BE2C (cell line): ENCODE measurements around the gene AKT1.

Source experiments
- DNase-seq: peaks from one replicate; pipeline ENCODE4 v3.0.0-alpha.2; 2020
- H3K27me3 ChIP-seq: fragments of 250-450 bp; sonication (Bioruptor Pico); 2 replicates; pipeline ENCODE4 v1.5.1; 2020; ENCODE audit warnings: mild to moderate bottlenecking
- H3K36me3 ChIP-seq: fragments of 250-450 bp; sonication (Bioruptor Pico); 2 replicates; pipeline ENCODE4 v1.5.1; 2020; ENCODE audit warnings: mild to moderate bottlenecking
- H3K4me1 ChIP-seq: fragments of 250-450 bp; sonication (Bioruptor Pico); 2 replicates; pipeline ENCODE4 v1.5.1; 2020
- H3K4me3 ChIP-seq: 2 replicates; pipeline ENCODE4 v1.5.1; 2011; ENCODE audit warnings: low read depth, low read length
- H3K9me3 ChIP-seq: fragments of 250-450 bp; sonication (Bioruptor Pico); 2 replicates; pipeline ENCODE4 v1.5.1; 2020
- TF ChIP-seq, protein P1 (sequence below): IDR thresholded peaks from 2 replicates; pipeline ENCODE4 v1.5.1; 2012; ENCODE audit warnings: mild to moderate bottlenecking, low read depth, low read length

Gene AKT1

DNA sequence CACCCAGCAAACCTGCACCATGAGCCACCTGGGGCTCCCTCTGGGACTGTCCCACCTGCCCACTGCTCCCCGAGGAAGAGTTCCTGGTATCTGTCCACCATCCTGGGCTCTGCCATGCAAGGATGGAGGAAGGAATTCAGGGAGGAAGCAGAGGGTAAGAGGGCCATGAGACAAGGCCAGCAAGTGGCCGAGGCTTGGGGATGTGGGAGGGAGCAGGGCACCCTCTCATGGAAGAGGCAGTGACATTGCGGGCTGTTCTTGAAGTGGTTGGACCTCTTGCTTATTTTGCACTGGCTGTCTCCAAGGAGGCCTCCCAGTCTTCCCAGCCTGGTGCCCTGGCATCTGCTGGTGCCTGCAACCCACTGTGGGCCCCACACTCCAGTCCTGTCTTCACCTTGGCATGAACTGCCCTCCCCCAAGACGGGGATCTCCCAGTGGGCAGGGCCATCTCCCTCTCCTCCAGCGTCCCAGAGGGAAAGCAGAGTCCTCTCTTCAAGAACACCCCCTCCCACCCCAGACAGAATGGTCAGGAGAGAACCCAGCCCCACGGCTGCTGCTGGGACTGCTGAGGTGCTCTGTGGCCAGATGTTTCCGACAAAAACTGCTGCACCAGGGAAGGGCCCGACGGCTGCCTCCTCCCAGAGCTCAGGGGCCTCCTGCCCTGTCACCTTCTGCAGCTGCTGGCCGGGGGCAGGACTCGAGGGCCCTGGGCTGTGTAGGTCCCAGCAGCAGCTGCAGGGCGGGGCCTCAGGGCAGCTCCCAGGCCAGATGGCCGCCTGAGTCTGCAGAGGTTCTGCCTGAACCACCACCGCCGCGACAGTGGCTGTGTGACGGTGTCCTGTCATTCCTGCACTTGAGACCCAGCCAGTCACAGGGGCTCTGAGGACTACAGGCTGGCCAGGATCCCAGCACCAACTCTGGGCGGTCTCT, 1.8 kb upstream of the AKT1 start:
- TF ChIP-seq, protein P1, sequence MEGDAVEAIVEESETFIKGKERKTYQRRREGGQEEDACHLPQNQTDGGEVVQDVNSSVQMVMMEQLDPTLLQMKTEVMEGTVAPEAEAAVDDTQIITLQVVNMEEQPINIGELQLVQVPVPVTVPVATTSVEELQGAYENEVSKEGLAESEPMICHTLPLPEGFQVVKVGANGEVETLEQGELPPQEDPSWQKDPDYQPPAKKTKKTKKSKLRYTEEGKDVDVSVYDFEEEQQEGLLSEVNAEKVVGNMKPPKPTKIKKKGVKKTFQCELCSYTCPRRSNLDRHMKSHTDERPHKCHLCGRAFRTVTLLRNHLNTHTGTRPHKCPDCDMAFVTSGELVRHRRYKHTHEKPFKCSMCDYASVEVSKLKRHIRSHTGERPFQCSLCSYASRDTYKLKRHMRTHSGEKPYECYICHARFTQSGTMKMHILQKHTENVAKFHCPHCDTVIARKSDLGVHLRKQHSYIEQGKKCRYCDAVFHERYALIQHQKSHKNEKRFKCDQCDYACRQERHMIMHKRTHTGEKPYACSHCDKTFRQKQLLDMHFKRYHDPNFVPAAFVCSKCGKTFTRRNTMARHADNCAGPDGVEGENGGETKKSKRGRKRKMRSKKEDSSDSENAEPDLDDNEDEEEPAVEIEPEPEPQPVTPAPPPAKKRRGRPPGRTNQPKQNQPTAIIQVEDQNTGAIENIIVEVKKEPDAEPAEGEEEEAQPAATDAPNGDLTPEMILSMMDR, result no peak
- H3K27me3 ChIP-seq, result peaks cover 11% of the 10 kb centered on the region
- peak; percentile 86 for DNase-seq
- H3K36me3 ChIP-seq, result peaks cover under 1% of the 10 kb centered on the region
- no peaks in the 10 kb centered on the region for H3K9me3 ChIP-seq
- peaks cover 20% of the 10 kb centered on the region for H3K4me1 ChIP-seq
- H3K4me3 ChIP-seq, result no peak overlapping the region

DNA sequence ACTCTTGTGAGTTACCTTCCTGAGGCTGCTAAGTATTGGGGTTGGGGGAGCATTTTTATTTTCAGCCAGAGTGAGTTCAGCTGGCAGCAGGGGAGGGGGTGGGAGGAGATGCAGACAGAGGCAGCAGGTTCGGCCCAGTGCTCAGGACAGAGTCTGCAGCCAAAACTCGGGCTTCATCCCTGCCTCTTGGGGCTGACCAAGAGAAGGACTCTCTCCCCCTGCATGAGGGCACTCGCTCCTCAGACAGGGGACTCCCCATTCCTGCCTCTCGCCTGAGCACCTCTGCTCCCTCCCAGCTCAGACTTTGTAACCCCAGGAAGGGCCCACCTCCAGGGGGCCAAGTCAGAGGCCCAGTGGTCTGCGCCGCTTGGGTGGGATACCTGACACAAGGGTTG, 1.1 kb upstream of the AKT1 start:
- DNase-seq, result no peak

DNA sequence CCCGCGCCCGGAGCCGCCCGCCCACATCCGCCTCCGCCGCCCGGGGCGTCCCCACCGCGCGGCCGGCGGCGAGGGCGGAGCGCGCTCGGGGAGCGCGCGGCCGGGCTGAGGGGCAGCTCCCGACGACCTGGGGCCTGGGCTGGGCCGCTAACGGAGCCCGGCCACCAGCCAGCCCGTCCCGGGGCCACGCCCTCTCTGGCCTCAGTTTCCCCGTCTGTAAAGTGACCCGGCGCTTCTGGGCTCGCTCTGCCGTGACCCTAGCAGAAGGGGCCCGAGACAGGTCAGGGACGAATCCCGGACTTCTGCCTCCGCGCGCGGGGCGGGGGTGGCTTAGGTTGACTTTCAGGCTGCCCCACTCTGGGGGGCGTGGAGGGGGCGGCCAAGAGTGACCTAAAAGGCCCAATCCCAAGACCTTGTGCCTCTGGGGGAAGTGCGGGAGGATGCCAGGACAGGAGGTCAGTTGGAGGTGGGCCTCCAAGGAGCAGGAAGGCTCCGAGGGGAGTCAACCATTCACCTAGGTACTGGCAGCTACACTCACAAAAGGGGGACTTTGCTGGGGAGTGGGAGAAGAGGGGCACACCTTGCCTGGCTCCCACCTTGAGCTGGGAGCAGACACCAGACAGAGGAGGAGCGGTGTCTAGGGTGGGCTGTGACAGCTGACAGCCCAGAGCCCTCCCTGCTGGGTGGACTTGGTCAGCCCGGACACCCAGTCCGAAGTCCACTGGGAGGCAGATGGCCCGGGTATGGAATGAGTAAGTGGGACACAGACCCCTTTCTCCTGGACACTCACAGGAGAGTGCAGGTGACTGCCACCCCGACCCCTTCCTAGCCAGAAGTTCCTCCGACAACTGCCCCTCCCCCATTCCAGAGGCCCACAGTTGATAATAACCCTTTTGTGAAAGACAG, 486 bp upstream of the AKT1 start:
- Histone ChIP-seq H3K4me3 (peak overlapping the region; percentile 41), H3K9me3 (no peaks in the 10 kb centered on the region), H3K4me1 (peaks cover 20% of the 10 kb centered on the region), H3K36me3 (peaks cover 14% of the 10 kb centered on the region), H3K27me3 (peaks cover 4% of the 10 kb centered on the region)
- peak; percentile 72 for DNase-seq
- TF ChIP-seq, protein P1, result no peak

More for the DNA sequence above, 1.1 kb upstream of the AKT1 start:
- Histone ChIP-seq H3K4me1 (peaks cover 20% of the 10 kb centered on the region), H3K9me3 (no peaks in the 10 kb centered on the region), H3K27me3 (peaks cover 10% of the 10 kb centered on the region), H3K36me3 (peaks cover 7% of the 10 kb centered on the region), H3K4me3 (no peak overlapping the region)
- TF ChIP-seq, protein P1, result no peak

DNA sequence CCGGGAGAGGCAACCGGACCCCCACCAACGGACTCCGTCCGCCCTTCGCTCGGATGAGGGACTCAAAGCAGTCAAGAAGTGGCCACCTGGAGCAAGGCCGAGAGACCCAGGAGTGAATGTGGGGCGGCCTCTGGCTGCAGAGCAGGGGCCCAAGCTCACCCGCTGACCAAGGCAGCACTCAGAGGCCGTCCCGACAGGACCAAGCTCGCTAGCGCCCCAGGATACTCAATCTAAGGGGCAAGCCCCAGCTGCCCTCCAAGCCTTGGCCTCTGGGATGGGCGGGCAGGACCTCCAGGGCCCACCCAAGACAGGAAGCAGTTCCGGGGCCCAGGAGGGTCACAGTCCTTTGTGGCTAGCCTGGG, 936 bp downstream of the AKT1 start:
- peaks cover 21% of the 10 kb centered on the region for H3K36me3 ChIP-seq
- no peaks in the 10 kb centered on the region for H3K9me3 ChIP-seq
- peaks cover 20% of the 10 kb centered on the region for H3K4me1 ChIP-seq
- H3K27me3 ChIP-seq, result no peaks in the 10 kb centered on the region
- TF ChIP-seq, protein P1, result no peak
- no peak for DNase-seq
- peak overlapping the region; percentile 77 for H3K4me3 ChIP-seq

DNA sequence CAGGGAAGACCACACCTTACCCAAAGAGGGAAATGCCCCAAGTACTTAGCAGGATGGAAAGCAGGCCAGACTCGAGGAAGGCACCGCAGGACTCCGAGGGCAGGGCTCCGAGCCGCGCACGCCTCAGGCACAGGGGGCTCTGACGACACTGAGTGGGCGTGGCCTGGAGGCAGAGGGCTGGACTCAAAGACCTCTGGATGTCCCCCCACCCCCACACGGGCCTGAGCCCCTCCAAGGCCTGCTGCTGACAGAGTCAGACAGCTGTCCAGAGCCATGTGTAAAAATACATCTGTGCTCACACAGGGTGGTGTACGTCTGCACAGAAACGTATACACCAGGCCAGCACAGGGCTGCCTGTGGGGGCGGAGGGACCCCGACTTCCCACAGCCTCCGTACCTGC, 1.4 kb downstream of the AKT1 start:
- DNase-seq, result peak; percentile 96
- Histone ChIP-seq H3K9me3 (no peaks in the 10 kb centered on the region), H3K27me3 (no peaks in the 10 kb centered on the region), H3K36me3 (peaks cover 21% of the 10 kb centered on the region), H3K4me1 (peaks cover 20% of the 10 kb centered on the region), H3K4me3 (peak overlapping the region; percentile 77)
- TF ChIP-seq, protein P1, result no peak

DNA sequence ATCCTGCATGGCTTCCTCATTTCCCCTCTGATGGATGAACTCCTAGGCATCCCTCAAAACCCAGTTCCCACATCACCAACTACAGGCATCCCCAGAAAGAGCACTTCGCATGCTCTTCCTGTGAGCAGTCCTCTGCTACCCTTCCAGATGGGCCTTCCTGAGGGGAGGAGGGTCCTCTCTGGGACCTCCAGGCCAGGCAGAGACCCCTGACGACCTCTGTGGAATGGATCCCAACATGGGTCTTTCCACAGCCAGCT, 1.9 kb downstream of the AKT1 start:
- DNase-seq, result no peak
- Histone ChIP-seq H3K4me1 (peaks cover 20% of the 10 kb centered on the region), H3K9me3 (no peaks in the 10 kb centered on the region), H3K36me3 (peaks cover 23% of the 10 kb centered on the region), H3K27me3 (no peaks in the 10 kb centered on the region), H3K4me3 (peak overlapping the region; percentile 77)
- TF ChIP-seq, protein P1, result no peak
